Keratinocyte (primary cell): ENCODE measurements around the gene XPC.

Source experiments
- CTCF ChIP-seq, 3 experiments: IDR thresholded peaks in 1 of 3; conservative IDR thresholded peaks in 1 of 3; optimal IDR thresholded peaks in 1 of 3; 2 replicates in 2 of 3; 3 replicates in 1 of 3; pipeline versions ENCODE3 to v1.5.1; 2011; ENCODE audit warnings: low read length in 3 of 3, mild to moderate bottlenecking in 3 of 3, moderate library complexity in 2 of 3, control low read depth in 1 of 3, inconsistent platforms in 1 of 3; ENCODE audit not compliant: insufficient read depth in 2 of 3; ENCODE audit errors: extremely low read depth in 1 of 3
- EZH2 ChIP-seq: IDR thresholded peaks from one replicate; pipeline ENCODE4 v1.6.1; 2012; ENCODE audit warnings: inconsistent platforms, mild to moderate bottlenecking, low read length, moderate library complexity

- TF ChIP-seq CTCF (optimal IDR thresholded peaks at IDR 0.05 in 1 of 3, IDR thresholded peaks at IDR 0.05 in 1 of 3, conservative IDR thresholded peaks at IDR 0.05 in 1 of 3; ENCODE audit: extremely low read depth in 1 of 3, insufficient read depth in 2 of 3, low read length in 3 of 3), result no peak
- no peak for TF ChIP-seq EZH2
Measured at GRCh38 chr3:14132120-14132519, 46.3 kb downstream of the XPC start.
